Retinal pigment epithelial cell (primary cell): Measurements from ENCODE around the gene RARRES2.

Experiments used
- DNase-seq: peaks from one replicate; pipeline ENCODE4 v3.0.0-alpha.2; 2010; ENCODE audit warnings: low read depth
- H3K4me3 ChIP-seq: 2 replicates; pipeline ENCODE4 v1.5.1; 2011; ENCODE audit warnings: mild to moderate bottlenecking, low read length, control low read depth, moderate library complexity
- TF ChIP-seq, protein P1 (sequence below): conservative IDR thresholded peaks from 2 replicates; pipeline ENCODE4 v1.5.1; 2011; ENCODE audit warnings: low read depth, low read length, control low read depth, inconsistent platforms

RARRES2 gene

DNA sequence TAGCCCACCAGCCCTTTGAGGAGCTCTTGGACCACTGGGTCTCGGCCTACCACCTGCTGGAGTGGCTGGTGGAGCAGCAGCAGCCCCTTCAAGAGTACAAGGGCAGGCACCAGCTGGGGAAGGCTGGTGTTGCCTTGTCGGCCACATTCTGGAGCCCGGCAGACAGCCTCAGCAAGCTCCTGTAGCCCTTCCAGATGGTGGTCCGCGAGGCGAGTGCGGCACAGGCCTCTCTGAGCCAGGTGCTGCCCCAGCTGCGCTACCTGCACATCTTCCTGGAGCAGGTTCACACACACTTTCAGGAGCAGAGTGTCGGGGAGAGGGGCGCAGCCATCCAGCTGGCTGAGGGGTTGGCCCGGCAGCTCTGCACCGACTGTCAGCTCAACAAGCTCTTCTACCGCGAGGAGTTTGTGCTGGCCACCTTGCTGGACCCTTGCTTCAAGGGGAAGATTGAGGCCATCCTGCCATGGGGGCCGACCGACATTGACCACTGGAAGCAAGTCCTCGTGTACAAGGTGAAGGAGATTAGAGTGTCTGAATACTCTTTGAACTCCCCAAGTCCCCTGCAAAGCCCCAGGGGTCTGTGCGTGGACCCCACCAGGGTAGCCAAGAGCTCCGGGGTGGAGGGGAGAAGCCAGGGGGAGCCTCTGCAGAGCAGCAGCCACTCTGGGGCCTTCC lies 11.1 kb downstream of the RARRES2 start:
- H3K4me3 ChIP-seq, result no peak overlapping the region
- no peak for DNase-seq
- TF ChIP-seq, protein P1, sequence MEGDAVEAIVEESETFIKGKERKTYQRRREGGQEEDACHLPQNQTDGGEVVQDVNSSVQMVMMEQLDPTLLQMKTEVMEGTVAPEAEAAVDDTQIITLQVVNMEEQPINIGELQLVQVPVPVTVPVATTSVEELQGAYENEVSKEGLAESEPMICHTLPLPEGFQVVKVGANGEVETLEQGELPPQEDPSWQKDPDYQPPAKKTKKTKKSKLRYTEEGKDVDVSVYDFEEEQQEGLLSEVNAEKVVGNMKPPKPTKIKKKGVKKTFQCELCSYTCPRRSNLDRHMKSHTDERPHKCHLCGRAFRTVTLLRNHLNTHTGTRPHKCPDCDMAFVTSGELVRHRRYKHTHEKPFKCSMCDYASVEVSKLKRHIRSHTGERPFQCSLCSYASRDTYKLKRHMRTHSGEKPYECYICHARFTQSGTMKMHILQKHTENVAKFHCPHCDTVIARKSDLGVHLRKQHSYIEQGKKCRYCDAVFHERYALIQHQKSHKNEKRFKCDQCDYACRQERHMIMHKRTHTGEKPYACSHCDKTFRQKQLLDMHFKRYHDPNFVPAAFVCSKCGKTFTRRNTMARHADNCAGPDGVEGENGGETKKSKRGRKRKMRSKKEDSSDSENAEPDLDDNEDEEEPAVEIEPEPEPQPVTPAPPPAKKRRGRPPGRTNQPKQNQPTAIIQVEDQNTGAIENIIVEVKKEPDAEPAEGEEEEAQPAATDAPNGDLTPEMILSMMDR, result no peak

DNA sequence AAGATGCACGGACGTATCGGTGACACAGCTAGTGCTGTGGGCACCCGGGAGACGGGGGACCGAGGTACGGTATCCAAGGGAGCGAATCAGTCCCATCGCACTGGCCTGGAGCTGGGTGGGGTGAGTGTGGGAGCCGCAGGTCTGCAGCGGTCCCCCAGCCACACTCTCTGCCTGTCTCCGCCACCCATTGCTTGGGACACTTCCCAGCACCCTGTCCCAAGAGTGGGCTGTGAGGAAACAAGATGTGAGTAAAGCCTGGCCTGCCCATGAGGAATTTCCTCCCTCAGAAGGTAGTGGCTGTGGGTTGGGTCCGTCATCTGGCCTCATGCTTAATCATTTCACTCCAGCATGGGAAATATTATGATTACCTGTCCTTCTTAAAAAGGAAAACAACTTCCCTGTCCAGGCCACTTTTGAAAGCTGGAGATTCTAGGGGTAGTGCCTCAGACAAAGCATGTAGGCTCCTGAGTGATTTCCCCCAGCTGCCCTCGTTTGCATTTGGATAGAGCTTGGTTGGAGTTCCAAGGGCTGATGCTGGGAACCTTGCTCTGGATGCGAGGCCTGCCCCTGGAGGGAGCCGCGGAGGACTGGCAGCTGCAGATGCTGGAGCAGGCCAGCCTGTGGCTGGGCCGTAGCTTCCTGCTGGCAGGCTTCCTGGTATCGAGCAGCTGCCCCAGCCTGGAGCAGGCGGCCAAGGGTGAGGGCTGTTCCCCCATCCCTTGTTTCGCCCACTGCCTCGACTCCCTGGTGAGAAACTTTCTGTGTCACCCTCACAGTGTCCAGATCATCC lies 11.9 kb downstream of the RARRES2 start:
- TF ChIP-seq, protein P1, result no peak
- no peak overlapping the region for H3K4me3 ChIP-seq
- no peak for DNase-seq

DNA sequence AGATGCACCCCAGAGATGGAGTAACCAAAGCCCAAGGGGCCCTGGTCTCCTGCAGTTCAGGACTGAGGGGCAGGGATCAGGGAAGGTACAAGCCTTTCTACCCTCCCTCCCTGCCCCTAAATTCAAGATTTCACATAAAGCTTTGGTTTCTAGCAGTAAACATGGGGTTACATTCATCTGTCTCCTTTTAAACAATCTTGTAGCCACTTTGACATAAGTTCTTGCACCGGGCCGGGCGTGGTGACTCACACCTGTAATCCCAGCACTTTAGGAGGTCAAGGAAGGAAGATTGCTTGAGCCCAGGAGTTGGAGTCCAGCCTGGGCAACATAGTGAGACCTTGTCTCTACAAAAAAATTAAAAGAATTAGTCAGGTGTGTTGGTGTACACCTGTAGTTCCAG lies 14.1 kb downstream of the RARRES2 start:
- DNase-seq, result no peak
- no peak overlapping the region for H3K4me3 ChIP-seq
- TF ChIP-seq, protein P1, result no peak

DNA sequence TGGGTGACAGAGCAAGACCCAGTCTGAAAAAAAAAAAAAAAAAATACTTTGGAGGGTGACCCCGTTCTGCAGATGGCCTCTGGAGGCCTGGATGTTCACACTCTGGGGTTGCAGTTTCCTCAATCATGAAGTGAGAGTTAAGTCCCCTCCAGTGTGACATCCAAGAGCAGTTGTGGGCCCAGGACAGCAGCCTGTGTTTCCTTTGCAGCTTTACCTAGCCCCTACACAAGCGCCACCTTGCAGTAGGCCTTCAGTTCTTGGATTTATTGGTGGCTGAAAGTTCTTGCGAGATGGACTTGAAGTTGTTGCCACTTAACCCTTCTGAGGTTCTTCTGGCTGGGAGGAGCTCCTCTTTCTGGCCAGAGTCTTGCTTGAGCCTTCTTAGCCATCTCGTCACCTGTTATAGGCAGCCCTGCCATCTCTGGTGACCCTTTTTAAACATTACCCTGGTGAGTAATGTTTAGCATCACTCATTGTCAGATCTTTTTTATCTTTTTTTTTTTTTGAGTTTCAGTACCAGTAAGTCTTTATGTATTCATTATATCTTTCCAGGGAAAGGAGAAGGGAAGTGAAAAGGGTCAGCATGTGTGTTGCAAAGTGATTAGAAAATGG lies 14.7 kb downstream of the RARRES2 start:
- DNase-seq, result no peak
- TF ChIP-seq, protein P1, result no peak
- H3K4me3 ChIP-seq, result no peak overlapping the region

DNA sequence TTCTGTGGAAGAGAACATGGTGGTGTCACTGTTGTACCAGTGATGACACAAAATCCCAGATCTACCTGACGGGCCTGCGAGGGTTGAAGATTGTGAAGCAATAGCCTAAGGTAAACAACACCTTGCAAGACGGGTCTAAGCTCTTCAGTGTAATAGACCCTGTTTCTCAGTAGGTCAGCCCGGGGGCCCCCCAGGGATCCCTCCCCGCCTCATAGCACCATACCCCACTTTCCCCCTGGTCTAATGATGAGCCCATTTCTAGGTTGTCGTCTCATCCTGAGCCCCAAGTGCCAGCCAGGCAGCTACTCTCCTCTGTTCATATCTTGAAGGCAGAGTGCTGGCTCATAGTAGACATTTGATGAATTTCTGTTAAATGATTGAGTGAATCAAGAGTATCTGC lies 15.5 kb downstream of the RARRES2 start:
- no peak for DNase-seq
- TF ChIP-seq, protein P1, result no peak
- no peak overlapping the region for H3K4me3 ChIP-seq

DNA sequence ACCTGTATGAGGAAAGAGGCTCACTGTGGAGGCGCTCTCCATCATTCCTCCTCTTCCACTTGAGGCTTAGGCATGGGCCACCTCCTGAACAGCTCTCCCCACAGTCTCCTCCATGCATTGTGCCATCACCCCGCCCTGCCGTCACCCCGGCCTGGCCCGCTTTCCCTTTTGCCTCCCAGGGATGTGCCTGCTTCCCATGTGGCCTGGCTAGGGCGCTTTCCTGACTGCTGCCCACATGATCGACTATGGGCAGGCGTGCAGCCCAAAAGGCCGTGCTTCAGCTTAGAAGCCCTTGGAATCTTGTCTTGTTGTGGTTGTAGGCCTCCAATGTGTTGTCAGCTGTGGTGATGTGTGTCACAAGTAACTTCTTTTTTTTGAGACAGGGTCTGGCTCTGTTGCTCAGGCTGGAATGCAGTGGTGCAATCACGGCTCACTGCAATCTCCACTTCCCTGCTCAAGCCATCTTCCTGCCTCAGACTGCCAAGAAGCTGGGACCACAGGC lies 16.3 kb downstream of the RARRES2 start:
- DNase-seq, result no peak
- H3K4me3 ChIP-seq, result no peak overlapping the region
- TF ChIP-seq, protein P1, result no peak
